DMS53 treated with DMSO at 0.1 percent for 48 hours (cell line): Measurements from ENCODE around the gene SH3PXD2B.
"Not testable (repeated sequence)": the region's sequence is repeated elsewhere in the genome, so short reads cannot be mapped to it uniquely, and the experiment has no call there.

ENCODE experiments used
- DNase-seq: peaks from one replicate; lab custom pipeline; 2025; ENCODE audit not compliant: unreplicated experiment; lab: John Stamatoyannopoulos, UW

Gene SH3PXD2B

DNA sequence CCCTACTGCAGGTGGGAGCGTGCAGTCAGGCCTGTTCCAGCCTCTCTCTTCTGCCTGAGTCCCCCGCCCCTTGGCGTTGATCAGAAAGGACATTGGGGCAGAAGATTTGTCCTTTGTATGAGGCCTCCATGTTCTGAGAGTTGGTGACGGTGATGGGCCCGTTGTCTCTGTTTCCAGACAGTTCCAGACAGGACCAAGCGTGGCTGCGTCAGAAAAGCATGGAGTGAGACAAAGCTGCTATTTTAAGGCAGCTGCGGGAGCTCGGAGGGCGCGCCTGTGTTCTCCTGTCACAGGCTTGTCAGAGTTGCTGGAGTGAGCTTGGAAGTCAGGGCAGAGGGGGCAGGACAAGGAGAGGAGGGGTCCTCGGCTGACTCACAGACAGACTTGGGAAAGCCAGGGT, 32.1 kb upstream of the SH3PXD2B start:
- DNase-seq, result no peak

- no peak for DNase-seq
These were observed 31.3 kb upstream of the SH3PXD2B start for GRCh38 chr5:172485511-172486202.

- no peak for DNase-seq
These were observed 30.3 kb upstream of the SH3PXD2B start for GRCh38 chr5:172484664-172485063.

- DNase-seq, result no peak
These were observed 28.1 kb upstream of the SH3PXD2B start for GRCh38 chr5:172482156-172483020.

DNA sequence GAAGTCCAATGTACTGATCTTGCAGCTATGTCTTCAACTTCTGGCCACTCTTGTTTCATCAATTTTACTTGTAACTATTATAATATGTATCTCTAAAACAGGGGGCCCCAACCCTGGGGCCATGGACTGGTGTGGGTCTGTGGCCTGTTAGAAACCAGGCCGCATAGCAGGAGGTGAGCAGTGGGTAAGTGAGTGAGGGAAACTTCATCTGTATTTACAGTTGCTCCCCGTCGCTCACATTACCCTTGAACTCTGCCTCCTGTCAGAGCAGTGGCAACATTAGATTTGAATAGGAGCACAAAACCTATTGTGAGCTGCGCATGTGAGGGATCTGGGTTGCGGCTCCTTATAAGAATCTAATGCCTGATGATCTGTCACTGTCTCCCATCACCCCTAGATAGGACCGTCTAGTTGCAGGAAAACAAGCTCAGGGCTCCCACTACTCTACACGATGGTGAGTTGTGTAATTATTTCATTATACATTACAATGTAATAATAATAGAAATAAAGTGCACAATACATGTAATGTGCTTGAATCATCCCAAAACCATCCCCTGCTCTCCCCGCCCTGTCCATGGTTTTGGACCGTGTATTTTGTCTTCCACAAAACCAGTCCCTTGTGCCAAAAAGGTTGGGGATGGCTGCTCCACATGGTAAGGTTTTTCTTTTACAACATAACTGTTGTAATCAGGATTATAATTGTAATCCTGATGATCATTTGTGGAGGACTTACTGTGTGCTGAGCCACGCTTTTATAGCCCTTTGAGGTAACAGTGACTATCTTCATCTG, 26.9 kb upstream of the SH3PXD2B start:
- DNase-seq, result no peak

DNA sequence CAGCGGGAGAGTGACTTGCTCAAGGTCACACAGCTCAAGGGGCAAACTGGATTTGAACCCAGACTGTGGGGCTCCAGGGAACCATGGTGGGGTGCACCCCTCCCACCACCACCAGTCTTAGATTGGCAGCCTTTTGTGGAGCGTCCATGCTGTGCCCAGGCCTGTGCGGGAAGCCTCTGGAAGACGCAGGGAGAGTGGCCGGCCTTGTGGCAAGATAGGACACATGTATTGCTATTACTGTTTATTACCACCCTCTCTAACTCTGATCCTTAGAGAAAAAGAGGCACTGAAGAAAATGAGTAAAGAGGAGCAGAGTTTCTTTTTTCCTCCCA, 25.4 kb upstream of the SH3PXD2B start:
- DNase-seq, result no peak

- peak; percentile 93 for DNase-seq
These were observed 24.9 kb upstream of the SH3PXD2B start for GRCh38 chr5:172479034-172479783.

DNA sequence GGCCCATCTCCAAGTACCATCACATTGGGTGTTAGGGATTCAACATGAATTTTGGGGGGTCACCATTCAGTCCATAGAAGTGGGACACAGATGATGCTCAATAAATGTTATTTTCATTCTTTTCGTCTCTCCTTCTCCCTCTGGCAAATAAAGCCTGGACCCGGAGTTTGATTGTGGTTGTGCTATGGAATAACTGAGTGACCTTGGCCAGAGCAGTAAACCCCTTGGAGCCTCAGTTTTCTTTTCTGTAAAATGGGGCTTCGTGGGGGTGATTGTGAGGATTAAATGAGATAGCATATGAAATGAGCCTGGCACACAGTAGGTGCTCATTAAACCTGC, 24.3 kb upstream of the SH3PXD2B start:
- DNase-seq, result not testable (repeated sequence)

DNA sequence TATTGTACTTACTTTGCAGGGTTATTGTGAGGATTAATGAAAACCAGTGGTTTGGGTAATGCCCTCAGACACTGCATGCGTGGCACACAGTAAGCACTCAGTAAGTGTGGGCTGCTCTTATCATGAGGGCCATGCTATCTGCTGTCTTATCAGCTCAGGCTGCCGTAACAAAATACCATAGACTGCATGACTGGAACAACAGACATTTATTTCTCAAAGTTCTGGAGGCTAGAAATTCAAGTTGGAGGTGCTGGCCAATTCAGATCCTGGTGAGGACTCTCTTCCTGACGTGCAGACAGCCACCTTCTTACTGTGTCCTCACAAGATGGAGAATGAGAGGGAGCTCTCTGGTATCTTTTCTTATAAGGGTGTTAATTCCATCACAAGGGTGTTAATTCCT, 23.9 kb upstream of the SH3PXD2B start:
- DNase-seq, result no peak

DNA sequence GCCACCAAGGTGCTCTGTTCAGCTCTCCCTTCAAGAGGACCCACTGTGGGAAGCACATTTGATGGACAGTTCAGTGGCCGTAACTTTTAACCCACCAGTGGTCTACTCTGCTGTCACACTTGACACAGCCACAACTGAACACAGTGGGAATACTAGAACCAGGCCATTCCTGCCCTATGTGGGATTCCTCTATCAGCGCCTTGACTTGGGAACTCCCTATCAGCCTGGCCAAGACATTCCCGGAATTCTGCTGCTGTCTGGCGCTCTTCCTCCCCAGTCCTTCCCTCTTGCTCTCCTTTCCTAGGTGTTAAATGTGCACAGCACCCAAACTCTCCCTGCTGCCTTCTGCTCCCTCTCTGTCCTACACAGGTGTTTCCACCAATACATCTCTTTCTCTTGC, 23.1 kb upstream of the SH3PXD2B start:
- DNase-seq, result no peak

DNA sequence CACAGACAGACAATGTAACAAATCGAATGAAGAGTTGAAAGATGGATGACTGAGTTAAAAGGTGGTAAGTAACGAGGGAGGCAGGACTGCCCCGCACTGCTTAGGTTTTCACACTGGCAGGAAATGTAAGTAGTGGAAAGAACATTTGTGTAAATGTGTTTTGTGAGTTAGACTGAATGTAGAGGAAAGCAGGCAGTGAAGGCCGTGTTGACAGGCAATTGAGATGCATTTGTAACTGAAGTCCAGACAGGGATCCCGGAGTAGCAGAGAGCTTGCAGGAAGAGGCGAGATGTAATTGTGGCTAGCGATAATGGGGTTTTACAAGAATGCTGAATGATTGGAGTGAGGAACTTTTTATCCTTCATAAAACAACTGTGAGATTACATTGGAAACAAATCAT, 20.0 kb upstream of the SH3PXD2B start:
- no peak for DNase-seq

- no peak for DNase-seq
These were observed 19.1 kb upstream of the SH3PXD2B start for GRCh38 chr5:172473427-172473826.

DNA sequence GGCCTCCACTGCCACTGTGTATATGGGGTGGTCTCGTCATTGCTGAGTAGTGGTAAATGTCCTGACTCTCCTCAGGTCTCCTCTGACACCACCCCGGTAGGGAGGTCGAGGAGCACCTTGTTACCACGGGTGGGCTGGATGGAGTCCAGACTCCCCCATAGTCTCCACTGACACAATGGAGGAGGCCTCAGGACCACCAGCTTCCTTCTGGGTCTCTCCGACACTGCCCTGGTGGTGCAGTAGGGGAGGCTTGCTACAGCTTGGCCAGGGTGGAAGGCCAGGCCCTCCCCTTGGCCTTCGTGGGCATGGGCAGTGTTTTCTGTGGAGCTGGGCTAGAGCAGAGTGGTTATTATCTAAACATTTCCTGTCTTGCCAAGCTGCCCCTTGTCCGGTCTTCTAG, 15.4 kb upstream of the SH3PXD2B start:
- no peak for DNase-seq

DNA sequence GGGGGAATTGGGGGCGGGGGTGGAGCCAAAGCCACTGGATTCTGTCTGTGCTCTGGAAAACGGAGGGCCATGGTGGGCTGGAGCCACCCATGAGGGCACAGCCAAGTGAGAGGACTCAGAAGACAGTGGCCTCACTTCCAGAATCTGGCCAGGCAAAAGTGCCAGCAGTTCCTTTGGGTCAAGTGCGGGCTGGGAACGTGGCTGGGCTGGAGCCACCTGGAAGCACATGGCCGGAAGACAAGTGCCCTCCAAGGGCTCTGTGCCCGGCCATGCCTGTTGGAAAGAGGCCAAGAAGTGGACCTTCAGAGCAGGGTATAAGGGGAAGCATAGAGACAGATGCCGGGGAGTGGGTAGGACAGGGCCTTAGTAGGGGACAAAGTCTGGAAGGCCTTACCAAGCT, 11.7 kb upstream of the SH3PXD2B start:
- DNase-seq, result no peak

GRCh38 chr5:172463031-172463430, 8.7 kb upstream of the SH3PXD2B start:
- DNase-seq, result no peak

DNA sequence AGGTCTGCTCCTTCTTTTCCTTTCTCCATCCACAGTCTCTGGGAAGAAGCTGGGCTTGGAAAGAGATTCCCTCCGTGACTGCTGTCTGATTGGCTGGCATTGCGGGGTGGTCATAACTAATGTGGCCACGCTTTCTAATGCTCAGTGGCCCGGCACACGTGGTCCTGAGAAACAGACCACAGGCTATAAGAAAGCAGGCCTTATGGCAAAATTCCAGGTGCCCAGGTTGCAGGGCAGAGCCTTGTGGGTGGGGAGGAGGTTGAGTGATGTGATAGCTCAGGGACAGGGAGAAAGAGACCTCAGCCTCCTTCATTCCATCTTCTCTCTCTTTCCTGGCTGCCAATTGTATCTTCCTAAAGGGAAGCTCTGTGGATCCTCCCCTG, 5.4 kb upstream of the SH3PXD2B start:
- DNase-seq, result no peak

DNA sequence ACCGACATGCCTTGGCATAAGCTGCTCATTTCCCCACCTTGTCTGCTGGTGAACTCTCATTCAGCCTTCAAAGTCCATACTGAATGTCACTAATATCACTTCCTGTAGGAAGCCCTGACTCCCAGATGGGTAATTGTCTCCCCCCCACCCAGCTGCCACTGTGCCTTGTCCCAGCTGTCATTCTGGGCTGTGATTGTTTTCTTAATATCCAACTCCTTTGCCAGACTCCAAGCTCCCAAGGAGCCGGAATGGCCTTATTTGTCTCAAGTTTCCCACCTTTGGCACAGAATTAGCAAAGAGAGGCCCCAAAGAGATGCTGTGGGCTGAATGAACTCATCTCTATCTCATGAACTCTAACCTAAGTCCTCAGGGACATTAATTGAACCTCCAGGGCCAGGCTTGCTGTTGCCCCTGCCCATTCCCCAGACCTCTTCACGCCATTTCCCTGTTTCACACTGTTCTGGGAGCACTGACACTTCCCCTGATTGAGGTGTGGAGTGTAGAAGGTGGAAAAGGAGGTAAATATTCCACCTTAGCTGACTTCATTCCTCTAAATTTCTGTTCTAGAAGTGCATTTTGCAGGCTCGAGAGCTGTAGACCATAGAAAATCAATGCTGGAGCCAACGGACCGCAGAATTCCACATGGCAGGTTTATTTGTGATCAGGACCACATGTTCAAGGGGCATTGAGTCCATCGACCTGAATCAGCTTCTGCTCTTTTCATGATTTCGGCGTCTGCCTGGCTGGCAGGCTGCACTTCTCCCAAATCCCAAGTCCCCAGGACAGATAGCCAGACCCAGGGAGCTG, 4.9 kb upstream of the SH3PXD2B start:
- DNase-seq, result no peak

DNA sequence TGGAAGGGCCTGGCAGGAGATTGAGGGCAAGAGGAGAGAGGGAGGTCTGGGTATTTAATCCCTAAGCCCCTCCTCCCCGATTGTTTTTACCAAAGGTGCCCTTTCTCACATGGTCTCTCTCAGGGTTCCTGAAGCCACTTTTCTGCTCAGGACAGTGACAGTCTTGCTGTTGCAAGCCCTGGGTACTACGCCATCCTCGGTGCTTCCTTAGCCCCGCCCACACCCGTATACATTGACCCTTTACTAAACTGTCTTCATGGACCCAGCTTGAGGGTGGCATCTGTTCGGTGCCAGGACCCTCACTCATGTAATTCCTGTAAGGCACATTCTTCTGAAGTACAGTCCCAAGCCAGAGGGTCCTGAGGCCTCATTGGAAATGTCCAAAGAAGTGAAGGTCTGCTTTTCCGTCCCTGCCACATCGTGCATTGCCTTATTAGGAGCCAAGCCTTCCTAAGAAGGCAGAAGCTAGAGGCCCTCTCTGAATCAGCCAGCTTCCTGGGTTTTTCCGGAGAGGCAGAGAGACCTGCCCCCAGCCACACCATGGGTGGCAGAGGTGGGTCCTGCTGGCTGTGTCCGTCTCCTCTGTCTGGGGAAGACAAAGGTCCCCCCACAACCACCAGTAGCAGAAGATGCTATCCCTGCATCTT, 1.9 kb upstream of the SH3PXD2B start:
- DNase-seq, result no peak

- DNase-seq, result no peak
These were observed 1.3 kb upstream of the SH3PXD2B start for GRCh38 chr5:172455511-172456061.

- DNase-seq, result no peak
These were observed 709 bp upstream of the SH3PXD2B start for GRCh38 chr5:172455087-172455381.
